GM12874 (cell line): ENCODE data around the gene NPHS2.

ENCODE experiments used
- TF ChIP-seq, protein P1 (sequence below): IDR thresholded peaks from 2 replicates; pipeline ENCODE4 v1.5.1; 2011; ENCODE audit warnings: low read depth, mild to moderate bottlenecking, control low read depth, low read length, moderate library complexity; ENCODE audit not compliant: insufficient read depth

The NPHS2 gene

DNA sequence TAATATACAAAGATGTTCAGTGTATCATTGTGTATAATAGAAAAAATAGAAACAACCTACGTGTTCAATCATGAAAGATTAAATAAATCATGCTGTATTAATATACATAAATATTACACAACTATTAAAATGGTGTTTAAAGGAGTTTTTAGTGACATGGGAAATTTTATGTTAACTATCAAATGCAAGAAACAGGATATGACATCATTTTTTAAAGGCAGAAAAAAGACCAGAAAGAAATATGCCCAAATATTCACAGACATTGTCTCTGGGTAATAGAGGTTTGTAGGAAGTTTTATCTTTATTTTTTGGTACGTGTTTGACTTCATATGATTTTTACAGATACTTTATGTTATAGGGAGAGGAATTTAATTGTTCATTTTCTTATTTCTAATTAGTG, 34.0 kb downstream of the NPHS2 start:
- TF ChIP-seq, protein P1, sequence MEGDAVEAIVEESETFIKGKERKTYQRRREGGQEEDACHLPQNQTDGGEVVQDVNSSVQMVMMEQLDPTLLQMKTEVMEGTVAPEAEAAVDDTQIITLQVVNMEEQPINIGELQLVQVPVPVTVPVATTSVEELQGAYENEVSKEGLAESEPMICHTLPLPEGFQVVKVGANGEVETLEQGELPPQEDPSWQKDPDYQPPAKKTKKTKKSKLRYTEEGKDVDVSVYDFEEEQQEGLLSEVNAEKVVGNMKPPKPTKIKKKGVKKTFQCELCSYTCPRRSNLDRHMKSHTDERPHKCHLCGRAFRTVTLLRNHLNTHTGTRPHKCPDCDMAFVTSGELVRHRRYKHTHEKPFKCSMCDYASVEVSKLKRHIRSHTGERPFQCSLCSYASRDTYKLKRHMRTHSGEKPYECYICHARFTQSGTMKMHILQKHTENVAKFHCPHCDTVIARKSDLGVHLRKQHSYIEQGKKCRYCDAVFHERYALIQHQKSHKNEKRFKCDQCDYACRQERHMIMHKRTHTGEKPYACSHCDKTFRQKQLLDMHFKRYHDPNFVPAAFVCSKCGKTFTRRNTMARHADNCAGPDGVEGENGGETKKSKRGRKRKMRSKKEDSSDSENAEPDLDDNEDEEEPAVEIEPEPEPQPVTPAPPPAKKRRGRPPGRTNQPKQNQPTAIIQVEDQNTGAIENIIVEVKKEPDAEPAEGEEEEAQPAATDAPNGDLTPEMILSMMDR: no peak

DNA sequence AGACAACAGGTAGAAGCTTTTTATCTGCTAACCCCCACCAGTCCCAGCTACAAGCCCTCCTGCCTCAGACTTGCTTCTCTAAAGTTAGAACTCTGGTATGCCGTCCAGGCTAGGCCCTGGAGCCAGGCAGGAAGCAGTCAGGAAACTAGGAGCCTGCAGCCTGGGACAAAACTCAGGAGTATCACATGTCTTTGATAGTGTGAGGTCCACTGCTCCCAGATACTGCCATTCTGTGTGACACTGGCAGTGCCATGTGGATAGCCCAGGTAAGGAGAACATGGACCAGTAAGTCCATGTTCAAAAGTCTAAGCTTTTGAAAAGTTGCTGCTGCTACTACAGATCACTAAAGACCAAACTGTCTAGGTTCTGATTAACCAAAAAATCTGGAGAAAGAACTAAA, 45.4 kb downstream of the NPHS2 start:
- TF ChIP-seq, protein P1: no peak

DNA sequence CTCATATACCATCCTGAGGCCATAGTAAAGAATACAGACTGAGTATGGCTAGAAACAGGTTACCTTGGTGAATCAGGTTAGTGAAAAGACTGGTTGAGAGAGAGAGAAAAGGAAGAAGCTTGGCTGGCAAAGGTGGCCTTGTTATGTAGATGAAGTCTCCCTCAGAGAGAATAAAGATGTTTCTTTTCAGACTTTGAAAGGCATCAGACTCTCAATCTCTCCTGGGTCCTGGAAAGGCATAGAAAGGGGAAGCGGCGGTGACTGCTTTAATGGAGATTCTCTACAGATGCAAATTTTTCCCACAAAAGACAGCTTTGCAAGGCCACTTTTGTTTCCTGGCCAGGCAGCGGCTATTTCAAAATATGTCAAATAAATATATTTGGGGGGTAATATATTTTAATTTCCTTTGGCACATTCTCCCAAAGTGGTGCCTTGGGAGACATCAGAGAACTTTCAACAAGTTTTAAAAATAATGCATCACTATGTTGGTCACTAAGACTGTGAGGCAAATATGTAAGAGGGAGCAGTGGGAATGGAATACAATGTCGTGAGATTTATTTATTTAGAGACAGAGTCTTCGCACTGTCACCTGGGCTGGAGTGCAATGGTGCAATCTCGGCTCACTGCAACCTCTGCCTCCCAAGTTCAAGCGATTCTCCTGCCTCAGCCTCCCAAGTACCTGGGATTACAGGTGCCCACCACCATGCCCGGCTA, 46.1 kb downstream of the NPHS2 start:
- TF ChIP-seq, protein P1: no peak

DNA sequence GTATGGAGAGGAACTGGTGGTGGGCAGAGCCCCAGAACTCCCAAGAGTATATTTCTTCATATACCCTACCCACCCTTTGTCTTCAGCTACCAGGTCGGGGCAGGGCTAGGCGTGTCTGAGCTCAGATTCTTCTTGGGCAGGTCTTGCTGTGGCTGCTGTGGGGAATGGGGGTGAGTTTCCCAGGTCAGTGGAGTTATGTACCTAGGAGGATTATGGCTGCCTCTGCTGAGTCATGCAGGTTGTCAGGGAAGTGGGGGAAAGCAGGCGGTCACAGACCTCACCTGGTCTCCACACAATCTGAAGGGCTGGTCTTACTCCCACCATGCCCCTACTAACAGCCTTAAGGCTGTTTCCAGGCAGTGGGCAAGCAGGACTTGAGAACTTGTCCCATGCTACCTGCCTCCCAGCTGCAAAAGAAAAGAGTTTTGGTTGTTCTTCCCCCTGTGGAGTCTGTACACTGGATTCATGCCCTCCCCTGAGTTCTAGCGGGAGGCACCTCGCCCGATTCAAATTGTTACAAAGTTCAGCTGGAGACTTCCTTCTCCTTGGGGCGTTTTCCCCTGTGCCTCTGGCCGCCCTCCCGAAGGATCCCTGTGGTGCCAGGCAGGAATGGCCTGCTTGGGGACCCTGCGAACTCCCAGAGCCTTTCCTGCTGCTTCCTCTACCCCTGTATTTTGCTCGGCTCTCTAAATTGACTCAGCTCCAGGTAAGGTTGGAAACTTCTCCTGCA, 58.6 kb downstream of the NPHS2 start:
- TF ChIP-seq, protein P1: no peak

DNA sequence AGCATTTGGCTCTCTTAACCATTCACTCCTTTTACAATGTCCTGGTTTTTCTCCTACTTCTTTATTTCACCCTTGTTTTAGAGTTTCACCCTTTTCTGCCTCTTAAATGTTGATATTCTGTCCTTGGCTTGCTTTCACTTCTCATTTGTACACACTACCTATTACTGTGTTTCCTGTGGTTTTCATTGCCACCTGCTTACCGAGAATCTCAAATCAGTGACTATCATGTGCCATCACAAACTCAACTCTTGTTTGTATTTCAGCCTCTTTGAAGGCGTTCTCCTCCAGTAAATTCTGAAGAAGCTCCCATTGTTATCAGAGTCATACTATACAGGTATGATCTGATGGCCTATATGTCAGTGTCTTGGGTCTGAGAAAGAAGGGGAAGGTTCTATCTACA, 65.7 kb downstream of the NPHS2 start:
- TF ChIP-seq, protein P1: no peak

DNA sequence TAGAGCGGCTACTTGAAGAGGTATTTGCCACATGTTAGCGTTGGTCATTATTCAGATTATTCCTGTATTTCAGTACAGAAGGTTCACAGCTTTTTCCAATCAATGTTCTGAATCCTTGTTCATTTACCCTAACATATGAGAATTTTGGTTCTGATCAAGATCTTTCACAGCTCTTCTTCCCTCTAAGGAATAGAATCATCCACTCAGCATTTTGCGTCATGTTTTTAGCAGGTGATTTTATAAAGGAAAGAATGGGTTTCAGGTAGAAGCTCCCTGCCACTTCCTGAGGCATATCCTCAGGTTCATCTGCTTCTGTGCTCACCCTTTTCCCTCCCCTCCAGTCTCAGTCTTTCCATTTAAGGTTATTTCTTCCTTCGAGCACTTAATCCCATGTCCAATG, 66.4 kb downstream of the NPHS2 start:
- TF ChIP-seq, protein P1: no peak

DNA sequence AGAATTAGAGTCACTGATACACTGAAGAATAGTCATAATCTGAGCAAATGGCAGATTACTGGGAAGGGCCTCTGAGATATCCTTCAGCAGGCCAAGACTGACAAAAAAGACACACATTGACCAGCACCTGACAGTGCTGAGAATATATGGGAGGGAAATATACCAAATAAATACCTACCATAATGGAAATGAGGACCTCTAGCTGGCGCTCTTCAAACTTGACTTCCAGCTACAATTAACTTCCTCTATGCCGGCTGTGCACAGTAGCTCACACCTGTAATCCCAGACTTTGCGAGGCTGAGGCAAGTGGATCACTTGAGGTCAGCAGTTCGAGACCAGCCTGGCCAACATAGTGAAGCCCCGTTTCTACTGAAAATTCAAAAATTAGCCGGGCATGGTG, 69.5 kb downstream of the NPHS2 start:
- TF ChIP-seq, protein P1: no peak
